ENCODE measurements around the gene RRP12. TPM values are rescaled to one million over a fixed set of nuclear protein-coding genes. Genes with fewer than 3 reads are reported as not detected.
A peak's percentile ranks its signal among the peaks of the same experiment; 100 is the strongest.
"Not testable (repeated sequence)": the region's sequence is repeated elsewhere in the genome, so short reads cannot be mapped to it uniquely, and the experiment has no call there.

RRP12 gene
- polyA plus RNA-seq, 3 donors: 10.9 to 22.4 (median 17.4) TPM

DNA sequence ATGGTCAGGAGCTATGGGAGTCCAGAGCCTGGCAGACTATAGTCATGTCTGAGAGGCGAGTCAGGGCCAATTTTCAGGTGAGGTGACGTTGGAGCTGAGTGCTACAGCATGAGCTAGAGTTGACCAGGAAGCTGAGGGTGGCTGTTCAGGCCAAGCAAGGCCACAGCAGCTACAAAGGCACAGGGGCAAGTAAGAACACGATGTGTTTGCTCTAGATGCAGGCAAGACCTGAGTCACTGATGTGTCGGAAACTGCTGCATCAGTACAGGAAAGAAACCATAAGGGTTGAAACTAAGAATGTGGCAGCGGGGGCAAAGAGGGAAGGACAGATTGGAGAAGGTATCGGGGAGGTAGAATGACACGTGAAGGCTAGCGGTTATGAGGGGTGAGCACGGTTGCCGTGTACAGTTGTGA lies 11.8 kb upstream of the RRP12 start:
- 80 to 91% (median 82%) methylated on average over 10 of the region's 10 CpGs for WGBS, 3 donors
- H3K27ac ChIP-seq (ENCODE audit: low read depth, low read length): no peak overlapping the region

DNA sequence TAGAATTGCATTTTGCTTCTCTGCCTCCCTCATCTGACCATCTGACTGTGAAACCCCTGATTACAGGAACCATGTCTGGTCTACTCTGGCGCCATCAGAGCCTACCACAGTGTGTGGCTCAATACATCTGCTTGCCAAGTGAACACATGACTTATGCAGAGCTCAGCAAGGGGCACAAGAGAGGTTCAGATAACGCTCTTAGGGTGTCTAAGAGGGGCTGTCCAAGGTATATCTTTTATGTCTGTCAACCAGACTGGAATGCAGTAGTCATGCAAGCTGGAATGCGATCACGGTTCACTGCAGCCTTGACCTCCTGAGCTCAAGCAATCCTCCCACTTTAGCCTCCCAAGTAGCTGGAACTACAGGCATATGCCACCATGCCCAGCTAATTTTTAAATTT lies 10.3 kb upstream of the RRP12 start:
- 47 to 67% (median 61%) methylated on average over 4 of the region's 4 CpGs for WGBS, 3 donors
- no peak overlapping the region for H3K27ac ChIP-seq (ENCODE audit: low read depth, low read length)

DNA sequence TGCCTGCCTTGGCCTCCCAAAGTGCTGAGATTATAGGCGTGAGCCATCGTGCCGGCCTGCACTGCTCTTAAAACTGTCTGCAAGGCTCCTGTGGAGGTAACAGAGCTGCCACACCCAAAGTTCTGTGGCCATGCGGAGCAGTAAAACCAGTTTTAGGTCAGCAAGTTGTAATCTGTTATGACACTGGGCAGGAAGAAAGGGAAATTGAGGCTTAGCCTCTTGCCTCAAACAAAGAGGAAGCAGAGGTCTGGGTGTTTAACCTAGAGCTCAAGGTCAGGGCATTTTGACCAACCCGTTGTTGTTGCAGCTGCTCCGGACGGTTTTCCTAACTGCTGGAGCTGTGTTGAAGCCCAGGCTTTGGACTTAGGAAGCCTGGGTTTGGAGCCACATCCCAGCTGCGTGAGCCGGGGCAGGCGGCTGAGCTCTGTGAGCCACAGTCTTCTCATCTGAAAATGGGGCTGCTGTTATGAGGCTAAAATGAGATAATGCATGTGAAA lies 7.4 kb upstream of the RRP12 start:
- H3K27ac ChIP-seq (ENCODE audit: low read depth, low read length): peak overlapping the region; percentile 26
- WGBS, 3 donors: 57 to 64% (median 64%) methylated on average over 10 of the region's 10 CpGs

DNA sequence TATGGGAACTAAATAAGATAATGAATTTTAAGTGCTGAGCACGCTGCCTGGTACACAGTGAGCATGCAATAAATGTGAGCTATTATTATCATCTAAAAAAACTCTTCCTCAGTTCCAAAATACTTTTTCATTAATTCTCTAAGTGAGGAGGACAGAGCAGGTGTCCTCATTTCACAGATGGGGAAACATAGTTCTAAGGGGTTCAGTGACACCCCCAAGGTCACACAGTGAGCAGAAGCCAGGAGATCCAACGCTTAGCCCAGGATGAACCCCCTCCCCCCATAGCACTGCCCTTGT lies 6.8 kb upstream of the RRP12 start:
- H3K27ac ChIP-seq (ENCODE audit: low read depth, low read length): no peak overlapping the region
- 74 to 89% (median 77%) methylated on average over 2 of the region's 2 CpGs for WGBS, 3 donors

DNA sequence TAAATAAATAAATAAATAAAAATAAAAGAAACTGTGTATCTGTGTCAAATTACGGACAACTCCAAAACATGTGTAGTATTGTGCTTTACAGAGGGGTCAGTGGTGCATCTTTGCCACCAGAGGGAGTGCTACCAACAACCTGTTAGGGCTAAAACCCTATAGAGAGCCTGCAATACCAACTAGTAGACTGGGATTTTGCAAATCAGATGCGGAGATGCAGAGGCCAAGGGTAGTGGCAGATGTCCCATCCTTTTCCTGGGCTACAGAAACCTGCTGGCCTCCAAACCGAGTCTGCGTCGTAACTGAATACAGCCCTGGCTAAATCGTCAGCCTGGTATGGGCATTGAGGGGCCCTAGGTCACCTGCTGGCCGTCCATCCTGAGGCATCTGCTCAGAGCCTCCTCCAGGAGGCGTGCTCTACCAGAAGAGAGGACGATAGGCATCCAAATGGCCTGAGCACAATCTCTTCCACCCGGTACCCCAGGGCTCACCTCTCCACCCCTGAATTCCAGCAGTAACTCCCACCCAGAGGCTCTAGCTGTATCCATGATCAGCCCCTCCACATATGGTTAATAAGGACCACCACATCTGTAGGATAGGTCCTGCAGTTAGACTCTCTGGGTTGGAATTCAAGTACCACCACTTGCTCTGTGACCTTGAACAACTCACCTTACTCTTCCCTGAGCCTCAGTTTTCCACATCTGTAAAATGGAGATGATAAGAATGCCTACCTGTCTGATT lies 6.2 kb upstream of the RRP12 start:
- 2 to 3% (median 3%) methylated on average over 10 of the region's 10 CpGs for WGBS, 3 donors
- H3K27ac ChIP-seq (ENCODE audit: low read depth, low read length): no peak overlapping the region

DNA sequence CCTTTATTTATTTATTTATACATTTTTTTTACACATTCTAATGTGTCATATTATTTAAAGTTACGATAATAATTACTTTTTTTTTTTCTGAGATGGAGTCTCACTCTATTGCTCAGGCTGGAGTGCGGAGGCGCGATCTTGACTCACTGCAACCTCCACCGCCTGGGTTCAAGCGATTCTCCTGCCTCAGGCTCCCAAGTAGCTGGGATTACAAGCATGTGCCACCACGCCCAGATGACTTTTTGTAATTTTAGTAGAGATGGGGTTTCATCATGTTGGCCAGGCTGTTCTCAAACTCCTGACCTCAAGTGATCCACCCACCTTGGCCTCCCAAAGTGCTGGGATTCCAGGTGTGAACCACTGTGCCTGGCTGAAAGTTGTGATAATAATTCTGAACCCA lies 5.3 kb upstream of the RRP12 start:
- not testable (repeated sequence) for H3K27ac ChIP-seq (ENCODE audit: low read depth, low read length)
- 68 to 92% (median 74%) methylated on average over 7 of the region's 7 CpGs for WGBS, 3 donors

DNA sequence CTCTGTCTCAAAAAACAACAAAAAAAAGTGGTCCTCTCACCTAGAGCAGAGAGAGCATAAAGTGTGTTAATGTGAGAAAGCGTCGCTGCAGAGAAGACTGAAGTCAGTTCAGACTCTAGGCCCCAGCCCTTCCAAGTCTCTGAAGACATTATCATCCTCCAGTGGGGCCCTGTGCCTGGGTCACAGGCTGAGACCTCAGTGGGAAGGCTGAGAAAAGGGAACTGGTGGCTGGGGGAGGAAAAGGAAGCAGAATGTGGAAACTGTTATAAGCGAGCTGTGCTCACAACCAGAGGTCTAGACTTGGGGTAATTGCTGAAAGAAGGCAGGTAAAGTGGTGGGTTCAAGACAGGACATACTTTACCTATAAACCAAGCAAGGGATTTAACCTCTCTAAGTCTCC lies 4.9 kb upstream of the RRP12 start:
- 50 to 71% (median 58%) methylated on average over 3 of the region's 3 CpGs for WGBS, 3 donors
- no peak overlapping the region for H3K27ac ChIP-seq (ENCODE audit: low read depth, low read length)

DNA sequence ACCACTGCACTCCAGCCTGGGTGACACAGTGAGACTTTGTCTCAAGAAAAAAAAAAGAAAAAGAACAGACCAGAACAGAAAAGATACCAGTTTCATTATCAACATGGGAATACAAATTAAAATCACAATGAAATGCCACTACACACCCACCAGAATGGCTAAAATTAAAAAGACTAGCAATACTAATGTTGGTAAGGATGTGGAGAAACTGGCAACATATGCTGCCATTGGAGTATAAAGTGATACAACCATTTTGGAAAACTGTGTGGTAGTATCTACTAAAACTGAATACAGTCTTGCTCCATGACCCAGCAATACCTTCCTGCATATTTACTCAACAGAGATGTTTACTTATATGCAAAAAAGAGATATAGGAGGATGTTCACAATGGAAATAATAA lies 2.9 kb upstream of the RRP12 start:
- H3K27ac ChIP-seq (ENCODE audit: low read depth, low read length): no peak overlapping the region

DNA sequence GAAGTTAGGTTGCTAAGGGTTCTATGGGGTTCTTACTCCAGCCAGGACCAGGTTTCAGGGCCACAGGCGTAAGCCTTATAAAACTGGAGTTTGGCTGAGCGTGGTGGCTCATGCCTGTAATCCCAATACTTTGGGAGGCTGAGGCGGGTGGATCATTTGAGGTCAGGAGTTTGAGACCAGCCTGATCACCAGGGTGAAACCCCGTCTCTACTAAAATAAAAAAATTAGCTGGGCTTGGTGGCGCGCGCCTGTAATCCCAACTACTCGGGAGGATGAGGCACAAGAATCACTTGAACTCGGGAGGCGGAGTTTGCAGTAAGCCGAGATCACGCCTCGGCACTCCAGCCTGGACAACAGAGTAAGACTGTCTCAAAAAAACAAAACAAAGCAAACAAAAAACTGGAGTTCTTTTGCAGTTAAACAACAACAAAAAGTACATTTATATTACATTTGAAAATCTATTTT lies 347 bp upstream of the RRP12 start:
- no peak overlapping the region for H3K27ac ChIP-seq (ENCODE audit: low read depth, low read length)
- WGBS, 3 donors: 62 to 68% (median 63%) methylated on average over 13 of the region's 13 CpGs

DNA sequence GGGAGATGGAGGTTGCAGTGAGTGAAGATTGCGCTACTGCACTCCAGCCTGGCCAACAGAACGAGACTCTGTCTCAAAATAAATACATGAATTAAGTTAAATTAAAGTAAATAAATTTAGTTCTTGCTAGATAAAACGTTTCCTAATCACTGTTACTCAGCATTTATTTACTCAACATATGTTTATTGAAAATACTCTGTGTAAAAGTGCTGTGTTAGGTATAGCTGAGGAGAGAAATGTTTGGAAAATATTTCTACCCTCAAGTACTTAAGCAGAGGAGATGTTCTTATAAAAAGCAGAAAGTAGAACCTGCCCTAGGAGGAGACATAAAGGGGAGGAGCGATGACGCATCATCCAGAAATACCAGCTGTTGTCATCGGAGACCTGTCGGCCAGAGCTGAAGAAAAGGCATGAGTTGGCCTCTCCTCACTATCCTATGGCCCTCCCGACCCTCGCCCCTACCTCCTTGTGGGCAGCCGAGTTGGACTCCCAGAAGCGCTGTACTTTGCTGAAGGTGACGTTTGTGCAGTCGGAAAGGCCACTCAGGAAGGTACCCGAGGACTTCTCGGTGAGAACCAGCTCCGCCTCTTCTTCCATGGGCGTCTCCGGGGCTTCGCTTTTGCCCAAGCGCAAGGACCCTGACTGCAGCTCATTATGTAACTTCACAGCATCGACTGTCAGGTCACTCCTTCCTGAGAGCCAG lies 1.1 kb downstream of the RRP12 start:
- peak overlapping the region; percentile 28 for H3K27ac ChIP-seq (ENCODE audit: low read depth, low read length)
- WGBS, 3 donors: 17 to 38% (median 36%) methylated on average over 21 of the region's 21 CpGs

DNA sequence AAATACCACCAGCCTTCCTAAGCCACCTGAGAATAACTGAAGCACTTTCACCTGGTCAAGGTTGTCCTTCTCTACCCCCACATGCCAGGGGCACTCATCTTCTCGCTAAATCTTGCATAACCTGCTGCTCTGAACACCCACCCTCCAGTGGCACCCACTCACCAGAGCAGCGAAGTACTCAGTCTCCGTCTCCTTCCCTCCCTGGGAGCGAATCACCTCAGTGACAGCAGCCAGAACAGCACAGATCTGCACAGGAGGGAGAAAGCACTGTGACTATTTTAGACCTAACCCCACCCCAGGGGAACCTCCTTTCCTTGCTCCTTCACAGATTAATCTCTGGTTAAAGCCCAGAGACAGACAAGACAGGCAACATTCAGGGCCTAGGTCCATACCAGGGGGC lies 5.1 kb downstream of the RRP12 start:
- no peak overlapping the region for H3K27ac ChIP-seq (ENCODE audit: low read depth, low read length)
- WGBS, 3 donors: 69 to 93% (median 71%) methylated on average over 4 of the region's 4 CpGs

DNA sequence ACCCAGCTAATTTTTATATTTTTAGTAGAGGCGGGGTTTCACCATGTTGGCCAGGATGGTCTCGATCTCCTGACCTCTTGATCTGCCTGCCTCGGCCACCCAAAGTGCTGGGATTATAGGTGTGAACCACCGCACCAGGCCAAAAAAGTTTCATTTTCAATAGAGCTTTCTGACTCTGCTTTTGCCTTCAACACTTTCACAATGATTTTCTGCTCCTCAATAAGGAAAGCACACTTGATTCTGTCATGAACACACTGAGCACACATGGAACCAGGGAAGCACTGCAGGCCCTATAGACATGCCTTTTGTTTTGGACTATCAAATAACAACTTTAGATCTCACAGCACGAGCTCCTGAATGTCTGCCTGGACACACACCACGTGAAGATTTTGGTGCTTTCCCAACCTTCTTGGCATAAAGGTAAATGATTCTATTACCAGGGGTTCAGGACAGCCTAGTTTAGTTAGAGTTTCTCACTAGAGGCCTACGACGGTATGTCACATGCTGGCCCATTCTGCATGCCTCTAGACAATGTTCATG lies 8.0 kb downstream of the RRP12 start:
- H3K27ac ChIP-seq (ENCODE audit: low read depth, low read length): no peak overlapping the region
- WGBS, 3 donors: 92 to 94% (median 93%) methylated on average over 8 of the region's 8 CpGs

DNA sequence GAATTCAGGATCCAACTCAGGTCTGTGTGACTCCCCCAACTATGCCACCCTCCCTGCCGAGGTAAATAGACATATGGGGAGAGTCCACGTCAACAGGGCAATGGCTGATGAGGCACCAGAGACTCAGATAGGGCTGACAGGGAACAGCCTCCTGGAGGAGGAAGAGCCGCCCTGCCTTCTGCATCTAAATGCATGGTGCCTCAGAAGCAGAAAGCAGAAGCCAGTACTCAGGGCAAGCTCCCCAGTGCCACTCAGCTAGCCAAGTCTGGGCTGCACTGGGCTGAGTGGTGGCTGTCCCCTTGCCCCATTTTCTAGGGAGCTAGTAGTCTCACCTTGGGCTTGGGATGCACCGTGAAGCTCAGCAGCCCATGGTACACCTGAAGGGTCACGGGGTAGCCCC lies 11.0 kb downstream of the RRP12 start:
- no peak overlapping the region for H3K27ac ChIP-seq (ENCODE audit: low read depth, low read length)
- WGBS, 3 donors: 86 to 94% (median 92%) methylated on average over 5 of the region's 5 CpGs

DNA sequence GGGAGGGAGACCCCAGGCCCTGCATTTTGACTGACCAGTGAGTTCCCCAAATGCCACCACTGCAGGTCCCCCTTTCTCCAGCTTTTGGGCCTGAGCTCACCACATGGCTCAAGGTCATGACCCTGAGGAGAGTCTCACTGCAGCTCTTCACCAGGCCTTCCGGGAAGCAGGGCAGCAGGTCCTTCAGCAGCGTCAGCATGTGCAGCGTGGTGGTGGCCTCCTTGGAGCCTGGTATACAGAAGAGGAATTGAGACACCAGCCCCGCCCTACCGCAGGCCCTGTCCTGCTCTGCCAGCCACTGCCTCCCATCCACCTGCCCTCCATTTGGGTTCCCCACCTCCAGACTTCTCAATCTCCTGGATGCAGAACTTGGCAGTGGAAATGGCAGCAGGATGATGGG lies 13.0 kb downstream of the RRP12 start:
- 77 to 91% (median 84%) methylated on average over 5 of the region's 5 CpGs for WGBS, 3 donors
- no peak overlapping the region for H3K27ac ChIP-seq (ENCODE audit: low read depth, low read length)

DNA sequence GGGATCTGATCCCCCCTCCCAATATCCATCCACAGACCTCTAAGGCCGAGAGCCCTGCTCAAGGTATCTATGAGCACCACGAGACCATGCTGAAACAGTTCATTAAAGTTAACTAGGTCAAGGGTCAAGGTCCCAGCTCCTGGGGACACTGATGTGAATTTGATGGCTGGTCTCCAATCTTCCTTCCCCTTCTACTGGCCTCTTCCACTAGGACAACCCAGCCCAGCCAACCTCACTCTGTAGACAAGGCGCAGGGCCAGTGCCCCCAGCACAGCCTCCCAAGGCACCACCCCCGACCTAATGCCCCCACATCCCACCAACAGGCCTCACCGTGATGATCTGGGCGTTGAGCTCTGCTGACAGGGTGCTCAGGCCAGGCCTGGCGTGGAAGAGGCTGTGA lies 15.6 kb downstream of the RRP12 start:
- H3K27ac ChIP-seq (ENCODE audit: low read depth, low read length): no peak overlapping the region
- 83 to 90% (median 87%) methylated on average over 7 of the region's 7 CpGs for WGBS, 3 donors

DNA sequence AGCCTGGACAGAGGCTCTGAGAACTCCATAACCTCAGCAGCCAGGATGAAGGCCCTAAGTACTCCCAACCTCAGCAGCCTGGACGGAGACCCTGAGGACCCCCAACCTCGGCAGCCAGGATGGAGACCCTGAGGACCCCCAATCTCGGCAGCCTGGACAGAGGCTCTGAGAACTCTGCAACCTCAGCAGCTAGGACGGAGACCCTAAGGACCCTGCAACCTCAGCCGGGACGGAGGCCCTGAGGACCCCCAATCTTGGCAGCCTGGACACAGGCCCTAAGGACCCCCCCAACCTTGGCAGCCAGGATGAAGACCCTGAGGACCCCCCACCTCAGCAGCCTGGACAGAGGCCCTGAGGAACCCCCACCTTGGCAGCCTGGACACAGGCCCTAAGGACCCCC lies 16.5 kb downstream of the RRP12 start:
- WGBS, 3 donors: 93 to 96% (median 96%) methylated on average over 6 of the region's 6 CpGs
- H3K27ac ChIP-seq (ENCODE audit: low read depth, low read length): no peak overlapping the region

DNA sequence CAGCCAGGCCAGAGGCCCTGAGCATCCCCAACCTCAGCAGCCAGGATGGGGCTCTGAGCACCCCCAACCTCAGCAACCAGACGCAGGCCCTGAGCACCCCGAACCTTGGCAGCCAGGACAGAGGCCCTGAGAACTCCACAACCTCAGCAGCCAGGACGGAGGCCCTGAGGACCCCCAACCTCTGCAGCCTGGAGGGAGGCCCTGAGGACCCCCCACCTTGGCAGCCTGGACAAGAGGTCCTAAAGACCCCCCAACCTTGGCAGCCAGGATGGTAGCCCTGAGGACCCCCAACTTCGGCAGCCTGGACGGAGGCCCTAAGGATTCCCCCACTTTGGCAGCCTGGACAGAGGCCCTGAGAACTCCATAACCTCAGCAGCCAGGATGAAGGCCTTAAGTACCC lies 17.0 kb downstream of the RRP12 start:
- H3K27ac ChIP-seq (ENCODE audit: low read depth, low read length): no peak overlapping the region
- 97 to 98% (median 98%) methylated on average over 5 of the region's 5 CpGs for WGBS, 3 donors

DNA sequence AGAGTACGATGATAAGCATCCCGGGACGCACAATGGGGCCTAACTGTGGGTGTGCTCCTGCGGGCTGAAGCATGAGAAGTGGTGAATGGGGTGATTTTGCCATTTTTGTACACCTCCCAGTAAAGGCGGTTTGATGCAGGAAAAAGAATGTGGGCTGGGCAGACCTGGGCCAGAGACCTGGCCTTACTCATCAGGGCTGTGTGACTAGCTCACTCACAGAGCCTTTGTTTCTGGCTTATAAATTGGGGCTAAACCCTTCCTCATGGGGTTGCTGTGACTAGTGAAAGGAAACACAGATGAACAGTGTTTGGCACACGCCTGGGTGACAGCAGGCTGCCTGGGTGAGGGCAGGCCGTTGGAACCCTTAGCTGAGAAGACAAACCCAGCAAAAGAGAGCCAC lies 18.0 kb downstream of the RRP12 start:
- WGBS, 3 donors: 94 to 96% (median 95%) methylated on average over 7 of the region's 7 CpGs
- no peak overlapping the region for H3K27ac ChIP-seq (ENCODE audit: low read depth, low read length)

DNA sequence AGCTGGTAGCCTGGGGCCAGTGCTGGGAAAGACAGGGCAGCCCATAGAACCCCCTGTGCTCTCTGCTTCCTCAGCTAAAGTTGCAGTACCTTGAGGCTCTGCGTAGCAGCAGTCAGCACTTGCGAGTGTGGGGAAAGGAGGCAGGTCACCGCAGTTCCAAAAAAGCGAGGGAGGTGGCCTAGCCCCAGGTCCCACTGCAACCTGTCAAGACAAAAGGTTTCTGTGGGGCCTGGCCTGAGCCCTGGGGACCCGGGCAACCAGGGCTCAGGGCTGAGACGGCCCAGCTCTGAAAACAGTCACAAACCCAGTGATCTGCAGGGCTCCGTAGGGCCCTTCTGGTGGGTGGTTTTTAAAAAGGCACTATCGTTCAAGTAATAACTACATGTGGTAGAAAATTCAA lies 19.5 kb downstream of the RRP12 start:
- 81 to 94% (median 90%) methylated on average over 8 of the region's 8 CpGs for WGBS, 3 donors
- no peak overlapping the region for H3K27ac ChIP-seq (ENCODE audit: low read depth, low read length)

DNA sequence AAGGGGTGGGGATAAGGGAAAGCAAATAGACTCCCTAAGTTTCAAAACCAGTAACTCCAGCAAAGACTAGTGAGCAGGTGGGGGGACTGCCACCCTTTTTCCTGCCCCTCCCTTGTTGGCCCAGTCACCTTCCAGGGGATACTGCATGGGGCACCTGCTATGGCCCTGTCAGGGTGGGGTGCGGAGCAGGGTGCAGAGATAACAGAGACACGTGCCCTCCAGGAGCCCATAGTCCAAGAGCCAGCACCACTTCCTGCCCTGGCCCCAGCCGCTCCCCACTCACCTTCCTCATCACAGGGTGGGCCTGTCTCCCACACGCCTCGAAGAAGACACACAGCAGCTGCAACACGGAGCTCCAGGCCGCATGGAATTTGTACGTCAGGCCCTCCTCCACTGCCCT lies 20.6 kb downstream of the RRP12 start:
- no peak overlapping the region for H3K27ac ChIP-seq (ENCODE audit: low read depth, low read length)
- 89 to 90% (median 89%) methylated on average over 8 of the region's 8 CpGs for WGBS, 3 donors
